HCT116 (cell line): ENCODE data around the gene GH2. TPM values are rescaled to one million over a fixed set of nuclear protein-coding genes. Genes with fewer than 3 reads are reported as not detected.

Experiments
- ATAC-seq: fragments of 200-7000 bp; cut with Tn5 transposase; 2 replicates; pipeline ENCODE4 v1.9.1; 2020; ENCODE audit warnings: mild to moderate bottlenecking, moderate library complexity
- BruUV-seq: library from RNA; stranded (reverse); fragments of 400-500 nt; replicated peaks from 2 replicates; lab custom pipeline; 2021; lab: Mats Ljungman, UMichigan
- CTCF ChIA-PET: fragments of 300-600 bp; sonication (Branson Sonifier 250); formaldehyde crosslinking; loops from one replicate; lab custom pipeline; 2021; ENCODE audit warnings: antibody characterized with exemption; lab: Charles Lee
- POLR2A ChIA-PET: fragments of 300-600, 350-600 bp; sonication (Branson Sonifier 250); formaldehyde crosslinking; loops from one replicate; lab custom pipeline; 2021; ENCODE audit warnings: antibody characterized with exemption; lab: Charles Lee
- RAD21 ChIA-PET, 2 experiments: fragments of 300-600 bp; sonication (Branson Sonifier 250); formaldehyde crosslinking; loops; one replicate each; lab custom pipeline; 2023; ENCODE audit warnings: low total read pairs in 2 of 2; ENCODE audit not compliant: uncharacterized antibody in 2 of 2, unreplicated experiment in 2 of 2, low non-redundant PET in 1 of 2; lab: Charles Lee
- DNase-seq: peaks from one replicate; pipeline ENCODE4 v3.0.0-alpha.2; 2010; ENCODE audit warnings: low read depth, low spot score
- H2AFZ ChIP-seq: fragments of 200-600 bp; shearing (Covaris generic), sonication (generic); 2 replicates; pipeline ENCODE4 v1.6.1; 2017; ENCODE audit warnings: low read depth, mixed run types, mixed read lengths, antibody characterized with exemption, low read length; ENCODE audit not compliant: poor library complexity, severe bottlenecking
- H3K27ac ChIP-seq: 2 replicates; pipeline ENCODE4 v1.5.1; 2012; ENCODE audit warnings: low read depth, low read length
- H3K27me3 ChIP-seq: fragments of 200-600 bp; sonication (generic); 2 replicates; pipeline ENCODE4 v1.6.1; 2016; ENCODE audit warnings: mixed run types, low read length, mixed read lengths; ENCODE audit not compliant: insufficient read depth
- H3K36me3 ChIP-seq, 2 experiments: fragments of 200-500 bp in 1 of 2; fragments of 200-600 bp in 1 of 2; sonication (Bioruptor generic) in 1 of 2; sonication (generic) in 1 of 2; 2 replicates each; pipeline versions ENCODE4 v1.5.1 to v1.6.1; 2014 to 2016; ENCODE audit warnings: low read length in 2 of 2, inconsistent platforms in 1 of 2, mixed read lengths in 1 of 2, mixed run types in 1 of 2; ENCODE audit not compliant: insufficient read depth in 2 of 2, control insufficient read depth in 1 of 2
- H3K4me1 ChIP-seq, 2 experiments: fragments of 200-600 bp in 1 of 2; sonication (generic) in 1 of 2; 2 replicates each; pipeline versions ENCODE4 v1.5.1 to v1.6.1; 2012 to 2017; ENCODE audit warnings: low read length in 2 of 2, inconsistent platforms in 1 of 2, mild to moderate bottlenecking in 1 of 2, mixed read lengths in 1 of 2, mixed run types in 1 of 2, moderate library complexity in 1 of 2; ENCODE audit not compliant: insufficient read depth in 2 of 2, control insufficient read depth in 1 of 2
- H3K4me2 ChIP-seq: fragments of 200-600 bp; sonication (generic); 2 replicates; pipeline ENCODE4 v1.6.1; 2017; ENCODE audit warnings: mixed run types, low read length, mixed read lengths
- H3K4me3 ChIP-seq, 2 experiments: fragments of 200-600 bp in 1 of 2; sonication (generic) in 1 of 2; replicated peaks in 1 of 2; 2 replicates each; pipeline ENCODE4 v1.5.1; 2011 to 2016; ENCODE audit warnings: low read length in 2 of 2, control low read depth in 1 of 2, low read depth in 1 of 2, mild to moderate bottlenecking in 1 of 2, mixed read lengths in 1 of 2, mixed run types in 1 of 2
- H3K79me2 ChIP-seq: fragments of 200-600 bp; sonication (generic); 2 replicates; pipeline ENCODE4 v1.6.1; 2017; ENCODE audit warnings: mild to moderate bottlenecking, mixed run types, low read length, moderate library complexity, mixed read lengths; ENCODE audit not compliant: insufficient read depth
- H3K9ac ChIP-seq: fragments of 200-600 bp; sonication (generic); 2 replicates; pipeline ENCODE4 v1.6.1; 2016; ENCODE audit warnings: low read length, mixed read lengths
- H3K9me2 ChIP-seq: fragments of 200-600 bp; sonication (generic), shearing (Covaris generic); 2 replicates; pipeline ENCODE4 v1.6.1; 2017; ENCODE audit warnings: mixed run types, mild to moderate bottlenecking, moderate library complexity; ENCODE audit not compliant: insufficient read depth
- H3K9me3 ChIP-seq, 2 experiments: fragments of 200-500 bp in 1 of 2; fragments of 200-600 bp in 1 of 2; sonication (Bioruptor generic) in 1 of 2; sonication (generic) in 1 of 2; 2 replicates each; pipeline ENCODE4 v1.6.1; 2014 to 2017; ENCODE audit warnings: low read length in 2 of 2, mixed read lengths in 2 of 2, inconsistent platforms in 1 of 2, low read depth in 1 of 2, mild to moderate bottlenecking in 1 of 2, mixed run types in 1 of 2, moderate library complexity in 1 of 2; ENCODE audit not compliant: control insufficient read depth in 1 of 2, insufficient read depth in 1 of 2
- H4K20me1 ChIP-seq: fragments of 200-600 bp; sonication (generic), shearing (Covaris generic); 2 replicates; pipeline ENCODE4 v1.6.1; 2017; ENCODE audit warnings: mixed run types, mild to moderate bottlenecking, moderate library complexity; ENCODE audit not compliant: insufficient read depth
- CBX3 ChIP-seq: IDR thresholded peaks from 2 replicates; pipeline ENCODE4 v1.6.1; 2012; ENCODE audit warnings: low read depth
- CEBPB ChIP-seq: IDR thresholded peaks from 2 replicates; pipeline ENCODE4 v1.6.1; 2012; ENCODE audit warnings: low read depth
- EGR1 ChIP-seq: IDR thresholded peaks from 2 replicates; pipeline ENCODE4 v1.6.1; 2012; ENCODE audit warnings: low read depth
- EZH2 ChIP-seq: fragments of 200-600 bp; sonication (generic); IDR thresholded peaks from 2 replicates; pipeline ENCODE4 v1.6.1; 2017; ENCODE audit warnings: antibody characterized with exemption, mixed run types
- EZH2phosphoT487 ChIP-seq: fragments of 200-600 bp; IDR thresholded peaks from 2 replicates; pipeline ENCODE4 v1.6.1; 2018; ENCODE audit warnings: antibody characterized with exemption, borderline replicate concordance
- FOSL1 ChIP-seq: IDR thresholded peaks from 2 replicates; pipeline ENCODE4 v1.6.1; 2012; ENCODE audit warnings: low read depth
- JUND ChIP-seq: IDR thresholded peaks from 2 replicates; pipeline ENCODE4 v1.6.1; 2012
- MAX ChIP-seq: IDR thresholded peaks from 2 replicates; pipeline ENCODE4 v1.6.1; 2012
- POLR2AphosphoS5 ChIP-seq: IDR thresholded peaks from 2 replicates; pipeline ENCODE4 v1.6.1; 2011; ENCODE audit warnings: mild to moderate bottlenecking, low read depth, low read length, moderate library complexity
- RAD21 ChIP-seq: IDR thresholded peaks from 2 replicates; pipeline ENCODE4 v1.6.1; 2012; ENCODE audit warnings: low read depth, mild to moderate bottlenecking
- SIN3A ChIP-seq: IDR thresholded peaks from 2 replicates; pipeline ENCODE4 v1.6.1; 2012; ENCODE audit warnings: low read depth
- SP1 ChIP-seq: IDR thresholded peaks from 2 replicates; pipeline ENCODE4 v1.6.1; 2012; ENCODE audit warnings: low read depth
- SRF ChIP-seq: IDR thresholded peaks from 2 replicates; pipeline ENCODE4 v1.6.1; 2012; ENCODE audit warnings: low read depth
- TCF7L2 ChIP-seq: IDR thresholded peaks from 2 replicates; pipeline ENCODE4 v1.7.0; 2011; ENCODE audit warnings: borderline replicate concordance, inconsistent platforms; ENCODE audit not compliant: insufficient read depth, insufficient read length; ENCODE audit errors: extremely low read depth
- YY1 ChIP-seq: IDR thresholded peaks from 2 replicates; pipeline ENCODE4 v1.6.1; 2011; ENCODE audit warnings: low read length, low read depth, moderate library complexity, mild to moderate bottlenecking; ENCODE audit not compliant: insufficient replicate concordance; ENCODE audit errors: extremely low read depth
- ZFX ChIP-seq: fragments of 450-650 bp; IDR thresholded peaks from 2 replicates; pipeline ENCODE4 v1.6.1; 2017
- intact Hi-C: fragments of 100-400 bp; cut with micrococcal nuclease; formaldehyde crosslinking; loops from 2 replicates; pipeline ENCODE4 v1.10.0; 2022
- total RNA-seq: library from RNA; stranded (reverse); gene quantifications from one replicate; pipeline ENCODE4 v1.2.1, GENCODE V29; 2021; ENCODE audit not compliant: unreplicated experiment
- TF ChIP-seq, protein P1 (sequence below), 3 experiments: fragments of 200-600 bp in 1 of 3; sonication (generic) in 1 of 3; IDR thresholded peaks in 2 of 3; conservative IDR thresholded peaks in 1 of 3; 2 replicates each; pipeline ENCODE4 v1.5.1; 2012 to 2017; ENCODE audit warnings: low read depth in 2 of 3, low read length in 2 of 3, antibody characterized with exemption in 1 of 3, borderline replicate concordance in 1 of 3, control low read depth in 1 of 3, mild to moderate bottlenecking in 1 of 3, mixed read lengths in 1 of 3, mixed run types in 1 of 3, moderate library complexity in 1 of 3; ENCODE audit not compliant: insufficient read depth in 1 of 3

Gene GH2
- total RNA-seq, 1 experiment from 2014 or later: not detected

GRCh38 chr17:63841350-63842172 is 40.2 kb downstream of the GH2 start:
- DNase-seq: no peak
- H4K20me1 ChIP-seq: no peaks in the 10 kb centered on the region
- H3K27ac ChIP-seq: peak overlapping the region; percentile 96
- H3K36me3 ChIP-seq: peaks cover 7 to 10% of the 10 kb centered on the region in 2 experiments; a peak in 3 of 4 replicates
- TF ChIP-seq RAD21 (no peak), SP1 (no peak), CEBPB (no peak), MAX (no peak), JUND (no peak), CBX3 (no peak), SRF (no peak), FOSL1 (no peak), YY1 (no peak), TCF7L2 (no peak), EZH2phosphoT487 (no peak), EZH2 (no peak), POLR2AphosphoS5 (no peak), SIN3A (no peak), EGR1 (no peak), ZFX (no peak)
- TF ChIP-seq, protein P1, sequence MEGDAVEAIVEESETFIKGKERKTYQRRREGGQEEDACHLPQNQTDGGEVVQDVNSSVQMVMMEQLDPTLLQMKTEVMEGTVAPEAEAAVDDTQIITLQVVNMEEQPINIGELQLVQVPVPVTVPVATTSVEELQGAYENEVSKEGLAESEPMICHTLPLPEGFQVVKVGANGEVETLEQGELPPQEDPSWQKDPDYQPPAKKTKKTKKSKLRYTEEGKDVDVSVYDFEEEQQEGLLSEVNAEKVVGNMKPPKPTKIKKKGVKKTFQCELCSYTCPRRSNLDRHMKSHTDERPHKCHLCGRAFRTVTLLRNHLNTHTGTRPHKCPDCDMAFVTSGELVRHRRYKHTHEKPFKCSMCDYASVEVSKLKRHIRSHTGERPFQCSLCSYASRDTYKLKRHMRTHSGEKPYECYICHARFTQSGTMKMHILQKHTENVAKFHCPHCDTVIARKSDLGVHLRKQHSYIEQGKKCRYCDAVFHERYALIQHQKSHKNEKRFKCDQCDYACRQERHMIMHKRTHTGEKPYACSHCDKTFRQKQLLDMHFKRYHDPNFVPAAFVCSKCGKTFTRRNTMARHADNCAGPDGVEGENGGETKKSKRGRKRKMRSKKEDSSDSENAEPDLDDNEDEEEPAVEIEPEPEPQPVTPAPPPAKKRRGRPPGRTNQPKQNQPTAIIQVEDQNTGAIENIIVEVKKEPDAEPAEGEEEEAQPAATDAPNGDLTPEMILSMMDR (IDR thresholded peaks at IDR 0.05 in 2 of 3, conservative IDR thresholded peaks at IDR 0.05 in 1 of 3; ENCODE audit: borderline replicate concordance in 1 of 3, insufficient read depth in 1 of 3, low read depth in 2 of 3, low read length in 2 of 3): no peak
- intact Hi-C loops: loop anchor here (2.0 to 5.0 kb wide), 2 partner anchors 69 to 219 kb away; partner anchors contain the start of genes CCDC47 and MAP3K3
- H3K9ac ChIP-seq: peak overlapping the region; percentile 98
- ChIA-PET RAD21 (no interaction called here), CTCF (interaction anchor here (1.9 kb wide), 1 partner anchor 25 kb away, joined by 6 read pairs; no protein-coding TSS in a partner anchor), POLR2A (no interaction called here)
- peaks cover 58% of the 10 kb centered on the region for H3K79me2 ChIP-seq
- no peak; the same call in 1 of the 2 replicates for ATAC-seq
- H3K4me2 ChIP-seq: peak overlapping the region; percentile 89
- no peaks in the 10 kb centered on the region for H3K9me3 ChIP-seq
- H3K9me2 ChIP-seq: no peaks in the 10 kb centered on the region
- no peak overlapping the region for H2AFZ ChIP-seq
- H3K4me3 ChIP-seq: peak overlapping the region; percentile 92 to 95
- BruUV-seq: TSS peak; percentile 59
- peaks cover 40 to 46% of the 10 kb centered on the region in 2 experiments for H3K4me1 ChIP-seq
- H3K27me3 ChIP-seq: no peaks in the 10 kb centered on the region
